Measurements from ENCODE around the gene NHSL1. TPM values are rescaled to one million over a fixed set of nuclear protein-coding genes. Genes with fewer than 3 reads are reported as not detected.

The NHSL1 gene
- total RNA-seq, 2 donors from 2014 or later = 2.1 to 10.7 TPM

DNA sequence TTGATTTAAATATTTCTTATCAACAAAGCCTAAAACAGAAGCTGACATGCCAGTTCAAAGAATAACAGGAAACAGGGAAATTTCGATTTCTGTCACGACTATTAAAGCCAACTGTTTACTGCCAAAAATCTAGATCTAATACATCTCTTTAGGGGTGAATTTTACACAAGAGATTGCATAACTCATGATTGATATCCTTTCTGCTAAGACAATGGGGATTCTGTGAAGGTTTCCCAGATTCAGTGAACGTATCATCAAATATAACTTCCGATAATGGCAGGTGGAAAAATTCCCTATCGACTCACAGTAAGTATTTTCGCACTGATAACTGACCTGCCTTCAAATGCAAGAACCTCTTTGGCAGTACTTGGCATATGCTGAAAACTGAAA is 42.9 kb downstream of the NHSL1 start:
- Histone ChIP-seq H3K27me3 (replicated peaks; ENCODE audit: insufficient read depth) (no peaks in the 10 kb centered on the region), H3K27ac (no peak overlapping the region), H3K4me3 (no peak overlapping the region), H3K36me3 (no peaks in the 10 kb centered on the region), H3K4me1 (replicated peaks) (no peaks in the 10 kb centered on the region), H3K9me3 (no peaks in the 10 kb centered on the region)
- no peak for DNase-seq (ENCODE audit: low spot score)
- TF ChIP-seq, protein P1, sequence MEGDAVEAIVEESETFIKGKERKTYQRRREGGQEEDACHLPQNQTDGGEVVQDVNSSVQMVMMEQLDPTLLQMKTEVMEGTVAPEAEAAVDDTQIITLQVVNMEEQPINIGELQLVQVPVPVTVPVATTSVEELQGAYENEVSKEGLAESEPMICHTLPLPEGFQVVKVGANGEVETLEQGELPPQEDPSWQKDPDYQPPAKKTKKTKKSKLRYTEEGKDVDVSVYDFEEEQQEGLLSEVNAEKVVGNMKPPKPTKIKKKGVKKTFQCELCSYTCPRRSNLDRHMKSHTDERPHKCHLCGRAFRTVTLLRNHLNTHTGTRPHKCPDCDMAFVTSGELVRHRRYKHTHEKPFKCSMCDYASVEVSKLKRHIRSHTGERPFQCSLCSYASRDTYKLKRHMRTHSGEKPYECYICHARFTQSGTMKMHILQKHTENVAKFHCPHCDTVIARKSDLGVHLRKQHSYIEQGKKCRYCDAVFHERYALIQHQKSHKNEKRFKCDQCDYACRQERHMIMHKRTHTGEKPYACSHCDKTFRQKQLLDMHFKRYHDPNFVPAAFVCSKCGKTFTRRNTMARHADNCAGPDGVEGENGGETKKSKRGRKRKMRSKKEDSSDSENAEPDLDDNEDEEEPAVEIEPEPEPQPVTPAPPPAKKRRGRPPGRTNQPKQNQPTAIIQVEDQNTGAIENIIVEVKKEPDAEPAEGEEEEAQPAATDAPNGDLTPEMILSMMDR (IDR thresholded peaks at IDR 0.05) = no peak
- TF ChIP-seq POLR2A (IDR thresholded peaks at IDR 0.05) (no peak), POLR2AphosphoS5 (IDR thresholded peaks at IDR 0.05) (no peak)
- 45% methylated on average over 6 of the region's 6 CpGs for WGBS
- intact Hi-C loops (cut with DNase I) = no loop called here

DNA sequence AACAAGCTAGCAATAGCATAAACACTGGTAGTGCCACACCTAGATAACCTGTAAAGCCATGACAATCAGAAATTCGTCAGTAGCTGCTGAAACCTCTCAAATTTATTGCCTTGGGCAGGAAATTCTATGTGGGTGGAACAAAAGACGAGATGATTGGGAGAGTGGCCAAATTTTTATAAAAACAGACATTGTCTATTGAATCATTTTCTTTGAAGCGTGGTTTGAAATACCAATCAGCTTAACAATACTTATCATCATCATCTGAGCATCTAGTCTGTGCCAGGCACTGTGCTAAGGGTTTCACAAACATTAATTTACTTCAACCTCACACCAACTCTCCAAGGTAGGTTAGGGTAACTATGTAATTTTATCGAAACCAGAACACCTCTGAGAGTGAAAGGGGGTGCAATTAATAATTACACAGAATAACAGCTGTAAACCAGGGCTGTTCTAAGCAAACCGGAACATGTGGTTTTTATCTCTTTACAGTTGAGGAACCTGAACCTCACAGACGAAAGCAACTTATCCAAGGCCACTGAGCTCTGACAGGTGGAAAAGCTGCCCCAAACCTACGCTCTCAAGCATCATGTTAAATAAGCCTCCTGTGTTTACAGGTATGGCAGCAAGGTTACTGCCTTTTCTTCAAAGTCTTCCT is 43.4 kb downstream of the NHSL1 start:
- H3K36me3 ChIP-seq = no peaks in the 10 kb centered on the region
- H3K27me3 ChIP-seq (replicated peaks; ENCODE audit: insufficient read depth) = no peaks in the 10 kb centered on the region
- no peaks in the 10 kb centered on the region for H3K9me3 ChIP-seq
- H3K27ac ChIP-seq = no peak overlapping the region
- WGBS = 22% methylated on average over 7 of the region's 7 CpGs
- DNase-seq (ENCODE audit: low spot score) = no peak
- intact Hi-C loops (cut with DNase I) = no loop called here
- H3K4me3 ChIP-seq = no peak overlapping the region
- no peaks in the 10 kb centered on the region for H3K4me1 ChIP-seq (replicated peaks)
- TF ChIP-seq POLR2AphosphoS5 (IDR thresholded peaks at IDR 0.05) (no peak), POLR2A (IDR thresholded peaks at IDR 0.05) (no peak)
- TF ChIP-seq, protein P1 (IDR thresholded peaks at IDR 0.05) = no peak

DNA sequence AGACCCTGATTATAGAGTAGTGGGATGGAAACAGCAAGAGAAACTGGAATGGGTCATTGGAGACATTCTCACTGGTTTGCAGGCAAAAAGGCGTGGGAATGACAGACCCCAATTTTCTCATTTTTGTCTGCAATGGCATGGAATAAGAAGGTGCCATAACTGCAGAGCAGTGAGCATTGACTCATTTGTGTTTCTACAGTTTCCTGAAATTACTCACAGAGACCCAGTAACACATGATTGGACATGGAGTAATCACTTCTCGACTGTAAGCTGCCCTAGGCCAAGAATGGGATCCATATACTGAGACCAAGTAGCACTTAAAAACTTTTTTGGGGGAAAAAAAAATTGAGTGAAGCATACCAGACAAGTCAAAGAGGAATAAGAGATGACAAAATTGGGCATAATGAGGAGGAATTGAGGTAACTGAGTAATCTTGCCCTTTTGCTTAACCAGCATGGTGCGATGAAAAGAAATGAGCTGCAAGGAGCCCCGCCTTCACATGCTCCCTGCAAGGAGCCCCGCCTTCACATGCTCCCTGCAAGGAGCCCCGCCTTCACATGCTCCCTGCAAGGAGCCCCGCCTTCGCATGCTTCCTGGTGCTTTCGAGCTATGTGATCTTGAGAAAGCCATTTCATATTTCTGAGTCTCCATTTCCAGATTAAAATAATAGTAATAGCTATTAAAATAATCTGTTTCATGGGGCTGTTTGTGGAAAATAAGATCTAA is 44.1 kb downstream of the NHSL1 start:
- peak; percentile 52 for DNase-seq (ENCODE audit: low spot score)
- H3K27ac ChIP-seq = no peak overlapping the region
- H3K36me3 ChIP-seq = no peaks in the 10 kb centered on the region
- H3K4me1 ChIP-seq (replicated peaks) = no peaks in the 10 kb centered on the region
- TF ChIP-seq POLR2A (IDR thresholded peaks at IDR 0.05) (no peak), POLR2AphosphoS5 (IDR thresholded peaks at IDR 0.05) (peak; percentile 2)
- TF ChIP-seq, protein P1 (IDR thresholded peaks at IDR 0.05) = no peak
- H3K9me3 ChIP-seq = no peaks in the 10 kb centered on the region
- intact Hi-C loops (cut with DNase I) = no loop called here
- WGBS = 50% methylated on average over 9 of the region's 9 CpGs
- no peaks in the 10 kb centered on the region for H3K27me3 ChIP-seq (replicated peaks; ENCODE audit: insufficient read depth)
- H3K4me3 ChIP-seq = no peak overlapping the region

DNA sequence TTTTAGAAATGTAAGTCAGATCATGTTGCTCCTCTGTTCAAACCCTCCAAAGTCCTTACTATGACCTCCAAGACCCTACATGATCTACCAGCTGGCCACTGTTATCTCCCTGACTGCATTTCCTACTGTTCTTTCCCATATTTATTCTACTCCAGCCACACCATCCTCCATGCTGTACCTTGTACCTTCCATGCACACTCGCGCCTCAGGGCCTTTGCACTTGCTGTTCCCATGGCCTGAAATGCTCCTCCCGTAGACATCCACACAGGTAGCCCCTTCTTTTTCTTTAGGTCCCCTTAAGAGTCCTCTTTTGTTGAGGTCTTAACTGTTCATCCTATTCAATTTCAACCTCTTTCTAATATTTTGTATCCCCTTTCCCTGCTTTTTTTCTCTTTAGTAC is 48.3 kb downstream of the NHSL1 start:
- no peak for DNase-seq (ENCODE audit: low spot score)
- no peaks in the 10 kb centered on the region for H3K4me1 ChIP-seq (replicated peaks)
- TF ChIP-seq POLR2AphosphoS5 (IDR thresholded peaks at IDR 0.05) = no peak
- TF ChIP-seq, protein P1 (IDR thresholded peaks at IDR 0.05) = no peak
- H3K36me3 ChIP-seq = no peaks in the 10 kb centered on the region
- WGBS = 99% methylated on average over 3 of the region's 3 CpGs
- H3K4me3 ChIP-seq = no peak overlapping the region
- no peaks in the 10 kb centered on the region for H3K27me3 ChIP-seq (replicated peaks; ENCODE audit: insufficient read depth)
- no peaks in the 10 kb centered on the region for H3K9me3 ChIP-seq
- no peak overlapping the region for H3K27ac ChIP-seq
- intact Hi-C loops (cut with DNase I) = no loop called here

DNA sequence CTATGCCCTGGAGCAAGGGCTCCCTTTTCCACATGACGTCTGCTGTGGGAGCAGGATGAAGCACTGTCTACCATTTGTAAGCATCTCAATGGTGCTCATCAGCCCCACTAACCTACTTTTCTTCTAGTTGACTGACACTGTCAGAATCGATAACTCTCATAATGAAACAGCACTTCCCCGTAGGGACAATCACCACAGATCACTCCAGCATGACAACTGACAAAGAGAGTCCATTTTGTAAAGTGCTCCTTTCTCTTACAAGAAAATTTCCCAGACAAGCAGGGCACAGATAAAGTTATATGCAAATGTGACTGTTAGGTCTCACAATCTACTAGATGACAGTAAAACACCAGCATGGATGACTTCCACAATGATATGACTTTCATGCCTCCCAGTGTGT is 48.8 kb downstream of the NHSL1 start:
- intact Hi-C loops (cut with DNase I) = no loop called here
- H3K36me3 ChIP-seq = no peaks in the 10 kb centered on the region
- WGBS = 91% methylated on average over 3 of the region's 3 CpGs
- no peaks in the 10 kb centered on the region for H3K9me3 ChIP-seq
- H3K27me3 ChIP-seq (replicated peaks; ENCODE audit: insufficient read depth) = no peaks in the 10 kb centered on the region
- TF ChIP-seq, protein P1 (IDR thresholded peaks at IDR 0.05) = no peak
- TF ChIP-seq POLR2AphosphoS5 (IDR thresholded peaks at IDR 0.05) = no peak
- TF ChIP-seq POLR2A (IDR thresholded peaks at IDR 0.05) = no peak
- DNase-seq (ENCODE audit: low spot score) = no peak
- no peak overlapping the region for H3K27ac ChIP-seq
- H3K4me3 ChIP-seq = no peak overlapping the region
- H3K4me1 ChIP-seq (replicated peaks) = no peaks in the 10 kb centered on the region

Data from prostate gland (tissue), 2 donors.